Measurements from ENCODE around the gene RNF38.

GRCh38 chr9:36423206-36423605, 23.1 kb upstream of the RNF38 start:
- TF ChIP-seq POLR2AphosphoS5 (IDR thresholded peaks at IDR 0.05) (no peak), CTCF (IDR thresholded peaks at IDR 0.05 in 8 of 11, conservative IDR thresholded peaks at IDR 0.05 in 3 of 11) (no peak)

Measured in spleen (tissue), 7 donors.